GM23248 (cell line): ENCODE data around the gene TMEM151A. TPM values are rescaled to one million over a fixed set of nuclear protein-coding genes. Genes with fewer than 3 reads are reported as not detected.
A peak's percentile ranks its signal among the peaks of the same experiment; 100 is the strongest.

Source experiments
- DNase-seq: peaks from one replicate; pipeline ENCODE4 v3.0.0-alpha.2; 2015
- H2AFZ ChIP-seq: fragments of 200-600 bp; sonication (generic); 2 replicates; pipeline ENCODE4 v1.6.1; 2016; ENCODE audit warnings: antibody characterized with exemption
- H3F3A ChIP-seq: fragments of 200-600 bp; sonication (generic); 2 replicates; pipeline ENCODE4 v1.6.1; 2016; ENCODE audit warnings: mild to moderate bottlenecking, antibody characterized with exemption, mixed run types; ENCODE audit not compliant: insufficient read depth
- H3K27ac ChIP-seq: fragments of 200-600 bp; sonication (generic); 2 replicates; pipeline ENCODE4 v1.5.1; 2016; ENCODE audit warnings: mild to moderate bottlenecking
- H3K27me3 ChIP-seq: fragments of 200-600 bp; sonication (generic); replicated peaks from 2 replicates; pipeline ENCODE4 v1.6.1; 2016; ENCODE audit warnings: mild to moderate bottlenecking; ENCODE audit not compliant: insufficient read depth
- H3K36me3 ChIP-seq: fragments of 200-600 bp; sonication (generic); 2 replicates; pipeline ENCODE4 v1.6.1; 2016; ENCODE audit warnings: low read depth, mild to moderate bottlenecking
- H3K4me1 ChIP-seq: fragments of 200-600 bp; sonication (generic); 2 replicates; pipeline ENCODE4 v1.6.1; 2016; ENCODE audit warnings: mild to moderate bottlenecking; ENCODE audit not compliant: insufficient read depth
- H3K4me2 ChIP-seq: fragments of 200-600 bp; sonication (generic); one replicate; pipeline ENCODE4 v1.6.1; 2016; ENCODE audit warnings: mild to moderate bottlenecking; ENCODE audit not compliant: unreplicated experiment
- H3K4me3 ChIP-seq: fragments of 200-600 bp; sonication (generic); 2 replicates; pipeline ENCODE4 v1.5.1; 2016; ENCODE audit warnings: mild to moderate bottlenecking
- H3K79me2 ChIP-seq: fragments of 200-600 bp; sonication (generic); 2 replicates; pipeline ENCODE4 v1.6.1; 2016; ENCODE audit warnings: mild to moderate bottlenecking; ENCODE audit not compliant: insufficient read depth
- H3K9ac ChIP-seq: fragments of 200-600 bp; sonication (generic); 2 replicates; pipeline ENCODE4 v1.6.1; 2016; ENCODE audit warnings: mild to moderate bottlenecking
- H3K9me2 ChIP-seq: fragments of 200-600 bp; sonication (generic); 2 replicates; pipeline ENCODE4 v1.6.1; 2016; ENCODE audit warnings: mixed run types, mild to moderate bottlenecking, moderate library complexity; ENCODE audit not compliant: insufficient read depth
- H3K9me3 ChIP-seq: fragments of 200-600 bp; sonication (generic); one replicate; pipeline ENCODE4 v1.6.1; 2017; ENCODE audit warnings: low read depth
- H4K20me1 ChIP-seq: fragments of 200-600 bp; sonication (generic); 2 replicates; pipeline ENCODE4 v1.6.0; 2016; ENCODE audit not compliant: insufficient read depth
- EZH2 ChIP-seq: fragments of 200-600 bp; sonication (generic); IDR thresholded peaks from 2 replicates; pipeline ENCODE4 v1.6.1; 2018; ENCODE audit warnings: antibody characterized with exemption, mild to moderate bottlenecking; ENCODE audit not compliant: insufficient read depth, poor library complexity, severe bottlenecking
- EZH2phosphoT487 ChIP-seq: fragments of 200-600 bp; sonication (generic); IDR thresholded peaks from 2 replicates; pipeline ENCODE4 v1.6.1; 2018; ENCODE audit warnings: antibody characterized with exemption, moderate library complexity, mild to moderate bottlenecking, low read depth; ENCODE audit not compliant: insufficient read depth
- WGBS, 2 experiments: methylation state at CpG; one replicate each; pipeline ENCODE4 v1.1.6; 2015 to 2017; ENCODE audit warnings: low lambda C conversion rate in 2 of 2, low coverage in 1 of 2; ENCODE audit errors: missing lambda C conversion rate in 2 of 2; 5-methylcytosine and 5-hydroxymethylcytosine counted together
- in situ Hi-C: fragments of 300-500 bp; cut with MboI; formaldehyde crosslinking; loops from 2 replicates; pipeline ENCODE4 v1.15.0; 2020
- polyA plus RNA-seq: library from polyadenylated mRNA; unstranded; fragments of >200 nt; fragmentation: Nextera tagmentation; extraction: Ambion mirVana; gene quantifications from 2 replicates; pipeline ENCODE4 v1.2.1, GENCODE V29; 2016
- total RNA-seq: library from RNA; depleted of rRNA; stranded (reverse); fragments of >200 nt; shearing (Covaris generic); gene quantifications from 2 replicates; pipeline ENCODE4 v1.2.3, GENCODE V29; 2014; rRNA removed

TMEM151A gene
- total and polyA plus RNA-seq, 2 experiments from 2014 or later: 0.19 to 0.54 TPM

- peaks cover 30% of the 10 kb centered on the region for H3K79me2 ChIP-seq
- no peaks in the 10 kb centered on the region for H3K9me3 ChIP-seq
- no peak for TF ChIP-seq EZH2
- TF ChIP-seq EZH2phosphoT487: no peak
- H2AFZ ChIP-seq: peak overlapping the region; percentile 96
- H3K27me3 ChIP-seq: no peaks in the 10 kb centered on the region
- no peak for DNase-seq
- in situ Hi-C loops: no loop called here
- peaks cover 16% of the 10 kb centered on the region; the same call in 1 of the 2 replicates for H3K4me1 ChIP-seq
- H3K27ac ChIP-seq: peak overlapping the region; percentile 87
- H3F3A ChIP-seq: peaks cover 21% of the 10 kb centered on the region
- peak overlapping the region; percentile 95 for H3K4me3 ChIP-seq
- H3K4me2 ChIP-seq: peak overlapping the region; percentile 85
- H4K20me1 ChIP-seq: no peaks in the 10 kb centered on the region
- no peaks in the 10 kb centered on the region for H3K36me3 ChIP-seq
- 2 to 4% methylated on average over 7 of the region's 7 CpGs for WGBS, 2 experiments
- H3K9ac ChIP-seq: peak overlapping the region; percentile 94
- no peaks in the 10 kb centered on the region for H3K9me2 ChIP-seq
Measured at GRCh38 chr11:66345316-66345649, 53.6 kb downstream of the TMEM151A start.

Other genes with a start within 250 kb of the TMEM151A start
- not detected in 2 replicates for gene GAL3ST3, start 242.7 kb upstream of the TMEM151A start, total RNA-seq
- not detected in 2 replicates for gene GAL3ST3, start 242.7 kb upstream of the TMEM151A start, polyA plus RNA-seq
- 95.7 and 117 TPM in 2 replicates for gene SF3B2, start 239.5 kb upstream of the TMEM151A start, total RNA-seq
- 146 and 152 TPM in 2 replicates for gene SF3B2, start 239.5 kb upstream of the TMEM151A start, polyA plus RNA-seq
- gene PACS1, start 221.6 kb upstream of the TMEM151A start, total RNA-seq: 44.6 and 48.9 TPM in 2 replicates
- 33.2 and 36.0 TPM in 2 replicates for gene PACS1, start 221.6 kb upstream of the TMEM151A start, polyA plus RNA-seq
- gene KLC2, start 34.2 kb upstream of the TMEM151A start, total RNA-seq: 21.9 and 25.5 TPM in 2 replicates
- 17.1 and 19.7 TPM in 2 replicates for gene KLC2, start 34.2 kb upstream of the TMEM151A start, polyA plus RNA-seq
- gene RAB1B, start 23.3 kb upstream of the TMEM151A start, total RNA-seq: 146 and 151 TPM in 2 replicates
- gene RAB1B, start 23.3 kb upstream of the TMEM151A start, polyA plus RNA-seq: 86.7 and 92.1 TPM in 2 replicates
- 1.4 TPM in 1 of 2 replicates, not detected in the other for gene CNIH2, start 13.7 kb upstream of the TMEM151A start, total RNA-seq
- gene CNIH2, start 13.7 kb upstream of the TMEM151A start, polyA plus RNA-seq: 0.39 and 0.50 TPM in 2 replicates
- gene YIF1A, start 2.8 kb upstream of the TMEM151A start, total RNA-seq: 193 and 222 TPM in 2 replicates
- gene YIF1A, start 2.8 kb upstream of the TMEM151A start, polyA plus RNA-seq: 259 and 284 TPM in 2 replicates
- 212 and 230 TPM in 2 replicates for gene CD248, start 25.1 kb downstream of the TMEM151A start, total RNA-seq
- gene CD248, start 25.1 kb downstream of the TMEM151A start, polyA plus RNA-seq: 616 and 629 TPM in 2 replicates
- gene RIN1, start 44.5 kb downstream of the TMEM151A start, total RNA-seq: 37.7 and 44.0 TPM in 2 replicates
- 16.8 and 19.1 TPM in 2 replicates for gene RIN1, start 44.5 kb downstream of the TMEM151A start, polyA plus RNA-seq
- 48.7 and 65.9 TPM in 2 replicates for gene BRMS1, start 53.2 kb downstream of the TMEM151A start, total RNA-seq
- gene BRMS1, start 53.2 kb downstream of the TMEM151A start, polyA plus RNA-seq: 45.9 and 46.2 TPM in 2 replicates
- gene B4GAT1, start 55.7 kb downstream of the TMEM151A start, total RNA-seq: 32.0 and 45.3 TPM in 2 replicates
- 23.9 and 26.0 TPM in 2 replicates for gene B4GAT1, start 55.7 kb downstream of the TMEM151A start, polyA plus RNA-seq
- not detected in 2 replicates for gene SLC29A2, start 79.9 kb downstream of the TMEM151A start, total RNA-seq
- gene SLC29A2, start 79.9 kb downstream of the TMEM151A start, polyA plus RNA-seq: not detected in 2 replicates
- not detected in 2 replicates for gene NPAS4, start 129.1 kb downstream of the TMEM151A start, total RNA-seq
- not detected in 2 replicates for gene NPAS4, start 129.1 kb downstream of the TMEM151A start, polyA plus RNA-seq
- 36.7 and 53.5 TPM in 2 replicates for gene MRPL11, start 147.0 kb downstream of the TMEM151A start, total RNA-seq
- 75.7 and 76.6 TPM in 2 replicates for gene MRPL11, start 147.0 kb downstream of the TMEM151A start, polyA plus RNA-seq
- gene PELI3, start 175.0 kb downstream of the TMEM151A start, total RNA-seq: 8.1 and 10.5 TPM in 2 replicates
- gene PELI3, start 175.0 kb downstream of the TMEM151A start, polyA plus RNA-seq: 5.3 and 5.8 TPM in 2 replicates
- gene DPP3, start 188.5 kb downstream of the TMEM151A start, total RNA-seq: 50.8 and 64.1 TPM in 2 replicates
- 33.5 and 34.7 TPM in 2 replicates for gene DPP3, start 188.5 kb downstream of the TMEM151A start, polyA plus RNA-seq
- 39.1 and 58.8 TPM in 2 replicates for gene BBS1, start 218.7 kb downstream of the TMEM151A start, total RNA-seq
- 20.2 and 23.0 TPM in 2 replicates for gene BBS1, start 218.7 kb downstream of the TMEM151A start, polyA plus RNA-seq